Measurements from ENCODE around the gene MYO15A. TPM values are rescaled to one million over a fixed set of nuclear protein-coding genes. Genes with fewer than 3 reads are reported as not detected.

MYO15A gene
- total RNA-seq, 2 experiments from 2014 or later: 0.34 TPM

GRCh38 chr17:18183334-18184142, 75.0 kb downstream of the MYO15A start, which contains the start of gene ALKBH5:
Gene ALKBH5 (plus strand): TSS chr17:18183828. CDS start chr17:18184244, 416 bp downstream.
- H3K9me3 Mint-ChIP-seq (ENCODE audit: insufficient read depth): no peaks in the 10 kb centered on the region
- POLR2A ChIA-PET: interaction anchor here (0.7 to 3.8 kb wide), 9 partner anchors 11 to 132 kb away, joined by 3 to 15 read pairs (median 4); partner anchors contain the start of genes SMCR8 and TOP3A
- H3K36me3 Mint-ChIP-seq (ENCODE audit: low read depth): peaks cover 42% of the 10 kb centered on the region
- peak within 1 kb of the TSS; percentile 100 for H3K27ac Mint-ChIP-seq
- ATAC-seq (peak; percentile 89), DNase-seq (peak; percentile 98)
- H3K27me3 Mint-ChIP-seq (ENCODE audit: low read depth): no peaks in the 10 kb centered on the region
- H3K4me1 Mint-ChIP-seq (ENCODE audit: low read depth): peaks cover 57% of the 10 kb centered on the region
- CTCF ChIA-PET: interaction anchor here (1.2 to 4.1 kb wide), 10 partner anchors 10 to 42 kb away, joined by 3 to 19 read pairs (median 5); no protein-coding TSS in a partner anchor
- H3K4me3 Mint-ChIP-seq: peak within 1 kb of the TSS; percentile 95

GRCh38 chr17:18184143-18185031, 75.8 kb downstream of the MYO15A start:
- peak; percentile 76 for DNase-seq
- ChIA-PET POLR2A (interaction anchor here (0.9 to 3.8 kb wide), 7 partner anchors 9 to 76 kb away, joined by 3 to 15 read pairs (median 8); no protein-coding TSS in a partner anchor), CTCF (interaction anchor here (1.4 to 4.1 kb wide), 7 partner anchors 11 to 43 kb away, joined by 3 to 19 read pairs (median 6); no protein-coding TSS in a partner anchor)
- peak; percentile 12 for ATAC-seq
- peak overlapping the region; percentile 95 for H3K4me3 Mint-ChIP-seq
- H3K4me1 Mint-ChIP-seq (ENCODE audit: low read depth): peaks cover 61% of the 10 kb centered on the region
- H3K27me3 Mint-ChIP-seq (ENCODE audit: low read depth): no peaks in the 10 kb centered on the region
- H3K27ac Mint-ChIP-seq: peak overlapping the region; percentile 100
- H3K36me3 Mint-ChIP-seq (ENCODE audit: low read depth): peaks cover 45% of the 10 kb centered on the region
- no peaks in the 10 kb centered on the region for H3K9me3 Mint-ChIP-seq (ENCODE audit: insufficient read depth)

GRCh38 chr17:18185391-18185790, 76.8 kb downstream of the MYO15A start:
- Mint-ChIP-seq H3K9me3 (ENCODE audit: insufficient read depth) (no peaks in the 10 kb centered on the region), H3K36me3 (ENCODE audit: low read depth) (peaks cover 51% of the 10 kb centered on the region), H3K4me3 (peak overlapping the region; percentile 95), H3K4me1 (ENCODE audit: low read depth) (peaks cover 66% of the 10 kb centered on the region), H3K27me3 (ENCODE audit: low read depth) (no peaks in the 10 kb centered on the region), H3K27ac (peak overlapping the region; percentile 46)
- DNase-seq (no peak), ATAC-seq (no peak)
- CTCF ChIA-PET: interaction anchor here (0.7 to 4.1 kb wide), 6 partner anchors 10 to 44 kb away, joined by 3 to 19 read pairs (median 4); no protein-coding TSS in a partner anchor
- POLR2A ChIA-PET: interaction anchor here (0.9 to 1.5 kb wide), 2 partner anchors 8 to 130 kb away, joined by 3 read pairs; partner anchors contain the start of gene SMCR8

GRCh38 chr17:18185832-18186626, 77.5 kb downstream of the MYO15A start:
- H3K4me1 Mint-ChIP-seq (ENCODE audit: low read depth): peaks cover 67% of the 10 kb centered on the region
- peaks cover 57% of the 10 kb centered on the region for H3K36me3 Mint-ChIP-seq (ENCODE audit: low read depth)
- no peaks in the 10 kb centered on the region for H3K9me3 Mint-ChIP-seq (ENCODE audit: insufficient read depth)
- ATAC-seq (no peak), DNase-seq (no peak)
- H3K27ac Mint-ChIP-seq: peak overlapping the region; percentile 46
- ChIA-PET POLR2A (interaction anchor here (1.5 kb wide), 1 partner anchor 129 kb away, joined by 3 read pairs; the partner anchor contains the start of gene SMCR8), CTCF (interaction anchor here (0.7 to 4.1 kb wide), 4 partner anchors 12 to 44 kb away, joined by 3 to 19 read pairs (median 4); no protein-coding TSS in a partner anchor)
- peak overlapping the region; percentile 95 for H3K4me3 Mint-ChIP-seq
- no peaks in the 10 kb centered on the region for H3K27me3 Mint-ChIP-seq (ENCODE audit: low read depth)

GRCh38 chr17:18186627-18186982, 78.0 kb downstream of the MYO15A start:
- no peaks in the 10 kb centered on the region for H3K9me3 Mint-ChIP-seq (ENCODE audit: insufficient read depth)
- H3K4me3 Mint-ChIP-seq: peak overlapping the region; percentile 95
- H3K27me3 Mint-ChIP-seq (ENCODE audit: low read depth): no peaks in the 10 kb centered on the region
- CTCF ChIA-PET: interaction anchor here (1.4 to 4.1 kb wide), 3 partner anchors 11 to 45 kb away, joined by 3 to 19 read pairs (median 4); no protein-coding TSS in a partner anchor
- ATAC-seq: no peak
- no peak overlapping the region for H3K27ac Mint-ChIP-seq
- peaks cover 67% of the 10 kb centered on the region for H3K4me1 Mint-ChIP-seq (ENCODE audit: low read depth)
- H3K36me3 Mint-ChIP-seq (ENCODE audit: low read depth): peaks cover 62% of the 10 kb centered on the region
- POLR2A ChIA-PET: interaction anchor here (1.5 kb wide), 1 partner anchor 129 kb away, joined by 3 read pairs; the partner anchor contains the start of gene SMCR8
- DNase-seq: no peak

- POLR2A ChIA-PET: no interaction called here
- ATAC-seq (no peak), DNase-seq (no peak)
- H3K36me3 Mint-ChIP-seq (ENCODE audit: low read depth): peaks cover 62% of the 10 kb centered on the region
- CTCF ChIA-PET: no interaction called here
- H3K4me3 Mint-ChIP-seq: peak overlapping the region; percentile 95
- peak overlapping the region; percentile 1 for H3K27ac Mint-ChIP-seq
- no peaks in the 10 kb centered on the region for H3K27me3 Mint-ChIP-seq (ENCODE audit: low read depth)
- H3K9me3 Mint-ChIP-seq (ENCODE audit: insufficient read depth): no peaks in the 10 kb centered on the region
- peaks cover 62% of the 10 kb centered on the region for H3K4me1 Mint-ChIP-seq (ENCODE audit: low read depth)
These were observed 78.7 kb downstream of the MYO15A start for GRCh38 chr17:18187226-18187625.

- peaks cover 65% of the 10 kb centered on the region for H3K36me3 Mint-ChIP-seq (ENCODE audit: low read depth)
- CTCF ChIA-PET: interaction anchor here (0.6 to 3.5 kb wide), 3 partner anchors 10 to 46 kb away, joined by 3 to 12 read pairs (median 3); no protein-coding TSS in a partner anchor
- POLR2A ChIA-PET: no interaction called here
- H3K4me1 Mint-ChIP-seq (ENCODE audit: low read depth): peaks cover 59% of the 10 kb centered on the region
- no peaks in the 10 kb centered on the region for H3K27me3 Mint-ChIP-seq (ENCODE audit: low read depth)
- DNase-seq: no peak
- no peak for ATAC-seq
- H3K9me3 Mint-ChIP-seq (ENCODE audit: insufficient read depth): no peaks in the 10 kb centered on the region
- peak overlapping the region; percentile 95 for H3K4me3 Mint-ChIP-seq
- H3K27ac Mint-ChIP-seq: peak overlapping the region; percentile 72
These were observed 79.5 kb downstream of the MYO15A start for GRCh38 chr17:18187821-18188761.

- no peaks in the 10 kb centered on the region for H3K9me3 Mint-ChIP-seq (ENCODE audit: insufficient read depth)
- peaks cover 58% of the 10 kb centered on the region for H3K4me1 Mint-ChIP-seq (ENCODE audit: low read depth)
- H3K27me3 Mint-ChIP-seq (ENCODE audit: low read depth): no peaks in the 10 kb centered on the region
- DNase-seq (no peak), ATAC-seq (no peak)
- peaks cover 69% of the 10 kb centered on the region for H3K36me3 Mint-ChIP-seq (ENCODE audit: low read depth)
- CTCF ChIA-PET: interaction anchor here (1.2 to 3.5 kb wide), 2 partner anchors 23 to 27 kb away, joined by 3 to 12 read pairs; no protein-coding TSS in a partner anchor
- no peak overlapping the region for H3K4me3 Mint-ChIP-seq
- POLR2A ChIA-PET: no interaction called here
- H3K27ac Mint-ChIP-seq: no peak overlapping the region
These were observed 82.2 kb downstream of the MYO15A start for GRCh38 chr17:18190628-18191235.

GRCh38 chr17:18191236-18191667, 82.7 kb downstream of the MYO15A start:
- POLR2A ChIA-PET: no interaction called here
- no peak overlapping the region for H3K4me3 Mint-ChIP-seq
- peaks cover 53% of the 10 kb centered on the region for H3K4me1 Mint-ChIP-seq (ENCODE audit: low read depth)
- no peaks in the 10 kb centered on the region for H3K9me3 Mint-ChIP-seq (ENCODE audit: insufficient read depth)
- ATAC-seq (no peak), DNase-seq (no peak)
- CTCF ChIA-PET: interaction anchor here (1.2 to 3.5 kb wide), 3 partner anchors 10 to 27 kb away, joined by 3 to 12 read pairs (median 7); no protein-coding TSS in a partner anchor
- H3K36me3 Mint-ChIP-seq (ENCODE audit: low read depth): peaks cover 69% of the 10 kb centered on the region
- peak overlapping the region; percentile 9 for H3K27ac Mint-ChIP-seq
- H3K27me3 Mint-ChIP-seq (ENCODE audit: low read depth): no peaks in the 10 kb centered on the region
